ENCODE results near the gene DUSP2. TPM values are rescaled to one million over a fixed set of nuclear protein-coding genes. Genes with fewer than 3 reads are reported as not detected.

Gene DUSP2
- total RNA-seq, 1 experiment from 2014 or later = 4.9 TPM

DNA sequence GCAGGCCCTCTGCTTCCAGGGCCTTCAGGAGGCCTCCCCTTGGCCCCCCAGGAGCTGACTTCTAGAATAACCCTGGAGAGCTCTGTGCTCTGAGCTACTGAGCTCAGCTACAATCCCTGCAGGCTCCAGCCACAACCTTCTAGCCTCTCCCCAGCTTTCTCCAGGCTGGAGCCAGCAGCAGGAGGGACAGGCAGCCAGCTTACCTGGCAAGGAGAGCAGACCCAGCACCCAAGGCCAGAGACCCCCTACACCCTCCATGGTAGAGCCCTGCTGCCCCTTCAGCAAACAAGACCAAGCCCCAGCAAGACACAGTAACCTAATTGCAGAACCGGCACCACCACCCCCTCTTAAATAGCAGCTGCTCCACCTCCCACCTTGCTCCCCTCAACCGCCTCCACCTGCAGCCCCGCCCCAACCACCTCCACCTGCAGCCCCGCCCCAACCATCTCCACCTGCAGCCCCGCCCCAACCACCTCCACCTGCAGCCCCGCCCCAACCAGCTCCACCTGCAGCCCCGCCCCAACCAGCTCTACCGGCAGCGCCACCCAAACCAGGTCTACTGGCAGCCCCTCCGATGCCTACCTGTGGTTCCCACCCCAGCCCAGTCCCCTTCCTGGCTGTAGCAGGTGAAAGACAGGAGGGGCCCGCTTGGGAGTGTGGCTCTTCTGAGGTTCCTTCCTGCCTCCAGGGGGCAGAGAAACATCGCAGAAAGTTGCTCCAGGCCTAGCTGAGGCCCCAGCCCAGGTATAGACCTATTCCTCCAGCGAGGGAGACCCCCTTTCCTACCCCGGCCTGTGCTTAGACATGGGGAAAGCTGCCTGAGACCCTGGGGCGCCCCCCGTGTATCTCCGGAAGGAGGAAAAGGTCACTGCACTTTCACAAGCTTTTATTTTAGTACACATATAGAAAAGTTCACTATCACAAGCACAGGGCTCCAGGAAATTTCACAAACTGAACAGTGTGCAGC lies 6.8 kb downstream of the DUSP2 start, which contains the start of gene ASTL:
TSS of gene ASTL (minus strand) at position 324 of the 967 bp plus-strand sequence. CDS start at position 258, 66 bp downstream.
- in situ Hi-C loops (cut with HindIII; ENCODE audit: low pct_unique_long_range_greater_than_20kb, low sequenced_read_pairs) = no loop called here
- CTCF ChIA-PET = interaction anchor here (0.8 to 3.9 kb wide), 2 partner anchors 8 to 36 kb away, joined by 5 to 55 read pairs; no protein-coding TSS in a partner anchor
- Histone ChIP-seq H3K4me1 (ENCODE audit: control insufficient read depth, insufficient read depth, low read length) (no peaks in the 10 kb centered on the region), H3K36me3 (ENCODE audit: control insufficient read depth, insufficient read depth, low read length) (no peaks in the 10 kb centered on the region), H3K27ac (ENCODE audit: low read length) (no peak within 1 kb of the TSS), H3K9me3 (ENCODE audit: control insufficient read depth, insufficient read depth, low read depth, low read length) (no peaks in the 10 kb centered on the region), H3K27me3 (ENCODE audit: control insufficient read depth, insufficient read depth, low read length) (no peaks in the 10 kb centered on the region), H3K4me3 (ENCODE audit: low read depth in 2 of 2, low read length in 2 of 2) (no peak within 1 kb of the TSS)
- no peak for TF ChIP-seq TCF7L2 (IDR thresholded peaks at IDR 0.05; ENCODE audit: low read depth, low read length)
- TF ChIP-seq SIN3A (IDR thresholded peaks at IDR 0.05; ENCODE audit: borderline replicate concordance, insufficient read depth, low read depth, low read length) = no peak
- TF ChIP-seq REST (IDR thresholded peaks at IDR 0.05; ENCODE audit: insufficient read depth in 1 of 2, low read depth in 2 of 2, low read length in 1 of 2) = no peak
- TF ChIP-seq, protein P1, sequence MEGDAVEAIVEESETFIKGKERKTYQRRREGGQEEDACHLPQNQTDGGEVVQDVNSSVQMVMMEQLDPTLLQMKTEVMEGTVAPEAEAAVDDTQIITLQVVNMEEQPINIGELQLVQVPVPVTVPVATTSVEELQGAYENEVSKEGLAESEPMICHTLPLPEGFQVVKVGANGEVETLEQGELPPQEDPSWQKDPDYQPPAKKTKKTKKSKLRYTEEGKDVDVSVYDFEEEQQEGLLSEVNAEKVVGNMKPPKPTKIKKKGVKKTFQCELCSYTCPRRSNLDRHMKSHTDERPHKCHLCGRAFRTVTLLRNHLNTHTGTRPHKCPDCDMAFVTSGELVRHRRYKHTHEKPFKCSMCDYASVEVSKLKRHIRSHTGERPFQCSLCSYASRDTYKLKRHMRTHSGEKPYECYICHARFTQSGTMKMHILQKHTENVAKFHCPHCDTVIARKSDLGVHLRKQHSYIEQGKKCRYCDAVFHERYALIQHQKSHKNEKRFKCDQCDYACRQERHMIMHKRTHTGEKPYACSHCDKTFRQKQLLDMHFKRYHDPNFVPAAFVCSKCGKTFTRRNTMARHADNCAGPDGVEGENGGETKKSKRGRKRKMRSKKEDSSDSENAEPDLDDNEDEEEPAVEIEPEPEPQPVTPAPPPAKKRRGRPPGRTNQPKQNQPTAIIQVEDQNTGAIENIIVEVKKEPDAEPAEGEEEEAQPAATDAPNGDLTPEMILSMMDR (IDR thresholded peaks at IDR 0.05) = peak; percentile 52
- ATAC-seq (peak; percentile 80), DNase-seq (ENCODE audit: low read depth, low spot score) (no peak)
- BruUV-seq (replicated peaks) = no TSS peak
- intact Hi-C loops (cut with micrococcal nuclease; ENCODE audit: unreplicated experiment) = loop anchor here (1.0 kb wide), 1 partner anchor 36 kb away; no protein-coding TSS in a partner anchor
- POLR2A ChIA-PET = interaction anchor here (1.2 kb wide), 1 partner anchor 36 kb away, joined by 5 read pairs; no protein-coding TSS in a partner anchor

DNA sequence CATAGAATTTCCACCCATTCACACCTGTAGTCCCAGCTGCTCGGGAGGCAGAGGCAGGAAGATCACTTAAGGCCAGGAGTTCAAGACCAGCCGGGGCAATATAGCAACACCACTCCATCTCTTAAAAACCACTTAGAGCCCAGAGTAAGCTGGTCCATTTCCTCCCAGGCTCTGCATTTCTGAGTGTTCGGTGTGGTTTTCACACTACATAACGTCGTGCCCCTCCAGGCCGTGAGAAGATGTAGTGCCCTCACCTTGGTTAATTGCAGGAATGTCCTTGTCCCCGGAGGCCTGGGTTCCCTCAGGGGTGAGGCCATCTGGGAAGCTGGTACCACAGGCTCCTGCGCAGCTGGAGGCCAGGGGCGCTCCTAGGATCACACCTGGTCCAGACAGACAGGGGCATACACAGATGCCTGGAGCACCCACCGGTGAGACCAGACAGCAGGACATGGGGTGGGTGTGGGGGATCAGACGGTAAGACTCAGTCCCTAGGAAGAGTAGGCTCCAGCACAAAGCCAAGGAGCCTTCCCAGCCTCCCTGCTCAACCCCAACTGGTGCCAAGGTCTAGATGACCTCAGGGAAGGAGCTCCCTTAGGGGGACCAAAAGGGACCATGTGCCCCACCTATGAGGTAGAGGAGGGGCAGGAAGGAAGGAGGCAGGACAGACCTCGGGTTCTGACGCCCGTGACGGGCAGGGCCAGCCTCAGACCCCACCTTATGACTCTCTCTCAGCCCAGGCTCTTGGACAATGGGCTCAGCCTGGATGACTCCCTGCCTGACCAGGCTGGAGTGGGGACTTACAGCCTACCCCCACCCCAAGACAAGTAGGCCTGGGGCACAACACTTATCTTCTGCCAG lies 7.7 kb downstream of the DUSP2 start:
- Histone ChIP-seq H3K27ac (ENCODE audit: low read length) (no peak overlapping the region), H3K36me3 (ENCODE audit: control insufficient read depth, insufficient read depth, low read length) (no peaks in the 10 kb centered on the region), H3K27me3 (ENCODE audit: control insufficient read depth, insufficient read depth, low read length) (no peaks in the 10 kb centered on the region), H3K4me3 (ENCODE audit: low read depth in 2 of 2, low read length in 2 of 2) (no peak overlapping the region), H3K4me1 (ENCODE audit: control insufficient read depth, insufficient read depth, low read length) (no peaks in the 10 kb centered on the region), H3K9me3 (ENCODE audit: control insufficient read depth, insufficient read depth, low read depth, low read length) (no peaks in the 10 kb centered on the region)
- TF ChIP-seq TCF7L2 (IDR thresholded peaks at IDR 0.05; ENCODE audit: low read depth, low read length) (no peak), POLR2AphosphoS5 (IDR thresholded peaks at IDR 0.05; ENCODE audit: low read depth, low read length) (no peak), SIN3A (IDR thresholded peaks at IDR 0.05; ENCODE audit: borderline replicate concordance, insufficient read depth, low read depth, low read length) (no peak), REST (IDR thresholded peaks at IDR 0.05; ENCODE audit: insufficient read depth in 1 of 2, low read depth in 2 of 2, low read length in 1 of 2) (no peak)
- TF ChIP-seq, protein P1 (IDR thresholded peaks at IDR 0.05) = no peak
- ChIA-PET POLR2A (no interaction called here), CTCF (interaction anchor here (0.5 to 3.9 kb wide), 3 partner anchors 21 to 130 kb away, joined by 3 to 55 read pairs (median 3); partner anchors contain the start of gene ADRA2B)
- DNase-seq (ENCODE audit: low read depth, low spot score) (no peak), ATAC-seq (no peak)
- in situ Hi-C loops (cut with HindIII; ENCODE audit: low pct_unique_long_range_greater_than_20kb, low sequenced_read_pairs) (no loop called here), intact Hi-C loops (cut with micrococcal nuclease; ENCODE audit: unreplicated experiment) (loop anchor here (1.0 kb wide), 1 partner anchor 37 kb away; no protein-coding TSS in a partner anchor)
- BruUV-seq (replicated peaks) = no TSS peak

Measured in Panc1 (cell line).